HG02970 (cell line): ENCODE measurements around the gene PCDHB14.
"Not testable (repeated sequence)": the region's sequence is repeated elsewhere in the genome, so short reads cannot be mapped to it uniquely, and the experiment has no call there.

ENCODE experiments used
- ATAC-seq: cut with Tn5 transposase; IDR thresholded peaks from one replicate; pipeline ENCODE4 v1.9.1; 2021; ENCODE audit warnings: mild to moderate bottlenecking, moderate library complexity, moderate number of reproducible peaks; ENCODE audit not compliant: unreplicated experiment, low FRiP score

The PCDHB14 gene

GRCh38 chr5:141223112-141223783, at the start of gene PCDHB14:
PCDHB14 (plus strand) TSS chr5:141223343; CDS start chr5:141223506, 163 bp downstream.
- ATAC-seq, result no peak

DNA sequence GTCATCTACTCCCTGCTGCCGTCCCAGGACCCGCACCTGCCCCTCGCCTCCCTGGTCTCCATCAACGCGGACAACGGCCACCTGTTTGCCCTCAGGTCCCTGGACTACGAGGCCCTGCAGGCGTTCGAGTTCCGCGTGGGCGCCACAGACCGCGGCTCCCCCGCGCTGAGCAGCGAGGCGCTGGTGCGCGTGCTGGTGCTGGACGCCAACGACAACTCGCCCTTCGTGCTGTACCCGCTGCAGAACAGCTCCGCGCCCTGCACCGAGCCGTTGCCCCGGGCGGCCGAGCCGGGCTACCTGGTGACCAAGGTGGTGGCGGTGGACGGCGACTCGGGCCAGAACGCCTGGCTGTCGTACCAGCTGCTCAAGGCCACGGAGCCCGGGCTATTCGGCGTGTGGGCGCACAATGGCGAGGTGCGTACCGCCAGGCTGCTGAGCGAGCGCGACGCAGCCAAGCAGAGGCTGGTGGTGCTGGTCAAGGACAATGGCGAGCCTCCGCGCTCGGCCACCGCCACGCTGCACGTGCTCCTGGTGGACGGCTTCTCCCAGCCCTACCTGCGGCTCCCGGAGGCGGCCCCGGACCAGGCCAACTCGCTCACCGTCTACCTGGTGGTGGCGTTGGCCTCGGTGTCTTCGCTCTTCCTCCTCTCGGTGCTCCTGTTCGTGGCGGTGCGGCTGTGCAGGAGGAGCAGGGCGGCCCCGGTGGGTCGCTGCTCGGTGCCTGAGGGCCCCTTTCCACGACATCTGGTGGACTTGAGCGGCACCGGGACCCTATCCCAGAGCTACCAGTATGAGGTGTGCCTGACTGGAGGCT, 48.6 kb upstream of the PCDHB14 start:
- not testable (repeated sequence) for ATAC-seq

- no peak for ATAC-seq
Measured at GRCh38 chr5:141175933-141176332, 47.2 kb upstream of the PCDHB14 start.

GRCh38 chr5:141177577-141178191, 45.5 kb upstream of the PCDHB14 start, which contains the start of gene PCDHB8:
PCDHB8 (plus strand) TSS chr5:141177790; CDS start chr5:141178035, 245 bp downstream.
- not testable (repeated sequence) for ATAC-seq

GRCh38 chr5:141179371-141179770, 43.8 kb upstream of the PCDHB14 start:
- ATAC-seq, result not testable (repeated sequence)

- not testable (repeated sequence) for ATAC-seq
Measured at GRCh38 chr5:141179876-141180275, 43.3 kb upstream of the PCDHB14 start.

GRCh38 chr5:141180313-141180712, 42.8 kb upstream of the PCDHB14 start:
- ATAC-seq, result no peak

DNA sequence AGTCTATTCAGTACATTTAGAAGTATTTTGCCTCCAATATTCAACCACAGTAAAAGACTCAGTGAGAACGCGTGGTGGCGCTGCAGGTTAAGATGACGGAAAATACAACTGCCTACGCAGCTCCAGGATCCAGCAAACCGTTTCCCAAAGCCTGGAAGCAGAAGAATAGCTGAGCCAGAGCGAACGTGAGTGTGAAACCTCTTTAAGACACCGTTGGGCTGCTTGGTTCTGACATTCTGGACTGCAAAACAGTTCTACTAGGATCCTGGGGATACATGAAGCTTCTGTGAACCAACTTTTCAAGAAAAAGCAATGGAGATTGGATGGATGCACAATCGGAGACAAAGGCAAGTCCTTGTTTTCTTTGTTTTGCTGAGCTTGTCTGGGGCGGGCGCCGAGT, 40.9 kb upstream of the PCDHB14 start, which contains the start of gene PCDHB16:
PCDHB16 (plus strand) TSS at position 140 of the 400 bp plus-strand sequence; CDS start at position 313, 173 bp downstream.
- no peak for ATAC-seq

DNA sequence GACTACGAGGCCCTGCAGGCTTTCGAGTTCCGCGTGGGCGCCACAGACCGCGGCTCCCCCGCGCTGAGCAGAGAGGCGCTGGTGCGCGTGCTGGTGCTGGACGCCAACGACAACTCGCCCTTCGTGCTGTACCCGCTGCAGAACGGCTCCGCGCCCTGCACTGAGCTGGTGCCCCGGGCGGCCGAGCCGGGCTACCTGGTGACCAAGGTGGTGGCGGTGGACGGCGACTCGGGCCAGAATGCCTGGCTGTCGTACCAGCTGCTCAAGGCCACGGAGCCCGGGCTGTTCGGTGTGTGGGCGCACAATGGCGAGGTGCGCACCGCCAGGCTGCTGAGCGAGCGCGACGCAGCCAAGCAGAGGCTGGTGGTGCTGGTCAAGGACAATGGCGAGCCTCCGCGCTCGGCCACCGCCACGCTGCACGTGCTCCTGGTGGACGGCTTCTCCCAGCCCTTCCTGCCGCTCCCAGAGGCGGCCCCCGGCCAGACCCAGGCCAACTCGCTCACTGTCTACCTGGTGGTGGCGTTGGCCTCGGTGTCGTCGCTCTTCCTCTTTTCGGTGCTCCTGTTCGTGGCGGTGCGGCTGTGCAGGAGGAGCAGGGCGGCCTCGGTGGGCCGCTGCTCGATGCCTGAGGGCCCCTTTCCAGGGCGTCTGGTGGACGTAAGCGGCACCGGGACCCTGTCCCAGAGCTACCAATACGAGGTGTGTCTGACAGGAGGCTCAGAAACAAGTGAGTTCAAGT, 38.9 kb upstream of the PCDHB14 start:
- ATAC-seq, result not testable (repeated sequence)

DNA sequence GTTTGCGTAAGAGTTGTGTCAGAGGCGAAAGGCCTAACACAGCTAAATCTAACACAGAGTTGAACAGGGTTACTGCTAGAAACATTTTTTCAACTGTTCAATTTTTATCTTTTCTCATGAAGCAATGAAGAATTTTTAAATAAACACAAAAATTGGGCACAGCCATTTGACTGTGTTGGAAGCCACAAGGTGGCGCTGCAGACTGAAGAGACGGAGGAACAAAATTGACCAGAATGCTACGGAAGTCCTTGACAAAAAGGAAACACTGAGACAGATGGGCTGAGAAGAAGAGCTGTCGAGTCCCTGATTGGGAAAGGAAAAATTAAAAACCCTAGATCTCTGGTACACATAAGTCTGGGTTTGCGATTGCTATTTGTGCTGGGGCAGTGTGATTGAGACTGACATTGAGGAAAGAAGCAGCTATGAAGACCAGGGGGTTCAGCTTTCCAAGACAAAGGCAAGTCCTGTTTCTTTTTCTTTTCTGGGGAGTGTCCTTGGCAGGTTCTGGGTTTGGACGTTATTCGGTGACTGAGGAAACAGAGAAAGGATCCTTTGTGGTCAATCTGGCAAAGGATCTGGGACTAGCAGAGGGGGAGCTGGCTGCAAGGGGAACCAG, 36.1 kb upstream of the PCDHB14 start, which contains the start of gene PCDHB9:
PCDHB9 (plus strand) TSS at position 265 of the 616 bp plus-strand sequence; CDS start at position 423, 158 bp downstream.
- no peak for ATAC-seq

DNA sequence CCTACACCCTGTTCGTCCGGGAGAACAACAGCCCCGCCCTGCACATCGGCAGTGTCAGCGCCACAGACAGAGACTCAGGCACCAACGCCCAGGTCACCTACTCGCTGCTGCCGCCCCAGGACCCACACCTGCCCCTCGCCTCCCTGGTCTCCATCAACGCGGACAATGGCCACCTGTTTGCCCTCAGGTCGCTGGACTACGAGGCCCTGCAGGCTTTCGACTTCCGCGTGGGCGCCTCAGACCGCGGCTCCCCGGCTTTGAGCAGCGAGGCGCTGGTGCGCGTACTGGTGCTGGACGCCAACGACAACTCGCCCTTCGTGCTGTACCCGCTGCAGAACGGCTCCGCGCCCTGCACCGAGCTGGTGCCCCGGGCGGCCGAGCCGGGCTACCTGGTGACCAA, 34.5 kb upstream of the PCDHB14 start:
- ATAC-seq, result not testable (repeated sequence)

GRCh38 chr5:141189131-141189530, 34.0 kb upstream of the PCDHB14 start:
- ATAC-seq, result not testable (repeated sequence)

- ATAC-seq, result no peak
Measured at GRCh38 chr5:141192110-141192725, 30.9 kb upstream of the PCDHB14 start, which contains the start of gene PCDHB10. PCDHB10 (plus strand) TSS chr5:141192353; CDS start chr5:141192553, 200 bp downstream.

DNA sequence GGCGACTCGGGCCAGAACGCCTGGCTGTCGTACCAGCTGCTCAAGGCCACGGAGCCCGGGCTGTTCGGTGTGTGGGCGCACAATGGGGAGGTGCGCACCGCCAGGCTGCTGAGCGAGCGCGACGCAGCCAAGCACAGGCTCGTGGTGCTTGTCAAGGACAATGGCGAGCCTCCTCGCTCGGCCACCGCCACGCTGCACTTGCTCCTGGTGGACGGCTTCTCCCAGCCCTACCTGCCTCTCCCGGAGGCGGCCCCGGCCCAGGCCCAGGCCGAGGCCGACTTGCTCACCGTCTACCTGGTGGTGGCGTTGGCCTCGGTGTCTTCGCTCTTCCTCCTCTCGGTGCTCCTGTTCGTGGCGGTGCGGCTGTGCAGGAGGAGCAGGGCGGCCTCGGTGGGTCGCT, 28.8 kb upstream of the PCDHB14 start:
- ATAC-seq, result not testable (repeated sequence)

DNA sequence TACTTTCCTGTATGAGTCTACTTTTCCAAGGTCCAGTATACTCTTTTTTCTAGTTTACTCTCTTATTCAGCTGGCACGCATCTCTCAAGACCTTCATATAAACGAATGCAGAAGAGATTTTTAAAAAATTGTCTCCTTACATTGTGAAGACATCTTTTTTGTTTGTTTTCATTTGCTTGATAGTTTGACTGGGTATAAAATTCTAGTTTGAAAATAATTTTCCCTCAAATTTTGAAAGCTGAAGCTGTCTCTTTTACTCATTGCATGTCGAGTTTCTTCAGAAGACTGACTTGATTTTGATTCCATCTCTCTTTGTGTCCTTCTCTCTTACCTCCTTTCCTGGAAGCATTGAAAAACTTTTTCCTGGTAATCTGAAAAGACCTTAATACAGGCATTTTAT, 26.8 kb upstream of the PCDHB14 start:
- no peak for ATAC-seq

DNA sequence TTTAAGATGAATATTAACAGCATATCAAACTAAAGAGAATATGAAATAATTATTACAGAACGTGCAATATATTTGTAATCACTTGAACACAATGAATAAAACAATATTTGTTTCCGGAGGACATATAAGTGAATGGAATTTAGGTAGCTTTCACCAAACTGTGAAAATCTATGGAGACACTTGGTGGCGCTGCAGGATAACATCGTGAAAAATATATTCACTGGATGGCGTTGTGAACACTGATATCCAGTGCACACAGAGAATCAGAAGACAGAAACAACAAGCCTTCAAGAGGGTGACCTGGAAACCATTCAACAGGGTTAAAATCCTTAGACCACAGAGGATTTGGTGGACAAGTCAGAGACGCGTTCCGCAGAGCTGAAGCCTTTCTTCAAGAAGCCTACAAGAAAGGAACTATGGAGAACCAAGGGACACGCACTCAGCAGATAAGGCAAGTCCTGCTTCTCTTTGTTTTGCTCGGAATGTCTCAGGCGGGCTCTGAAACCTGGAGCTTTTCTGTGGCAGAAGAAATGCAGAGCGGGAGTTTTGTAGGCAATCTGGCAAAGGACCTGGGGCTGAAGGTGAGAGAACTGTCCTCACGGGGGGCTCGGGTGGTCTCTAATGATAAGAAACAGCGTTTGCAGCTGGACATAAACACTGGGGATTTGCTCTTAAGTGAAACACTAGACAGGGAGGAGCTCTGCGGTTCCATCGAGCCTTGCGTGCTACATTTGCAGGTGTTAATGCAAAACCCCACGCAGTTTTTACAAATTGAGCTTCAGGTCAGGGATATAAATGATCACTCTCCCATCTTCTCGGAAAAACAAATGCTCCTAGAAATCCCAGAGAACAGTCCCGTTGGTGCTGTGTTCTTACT, 23.5 kb upstream of the PCDHB14 start, which contains the start of gene PCDHB11:
PCDHB11 (plus strand) TSS at position 269 of the 877 bp plus-strand sequence; CDS start at position 417, 148 bp downstream.
- no peak for ATAC-seq

DNA sequence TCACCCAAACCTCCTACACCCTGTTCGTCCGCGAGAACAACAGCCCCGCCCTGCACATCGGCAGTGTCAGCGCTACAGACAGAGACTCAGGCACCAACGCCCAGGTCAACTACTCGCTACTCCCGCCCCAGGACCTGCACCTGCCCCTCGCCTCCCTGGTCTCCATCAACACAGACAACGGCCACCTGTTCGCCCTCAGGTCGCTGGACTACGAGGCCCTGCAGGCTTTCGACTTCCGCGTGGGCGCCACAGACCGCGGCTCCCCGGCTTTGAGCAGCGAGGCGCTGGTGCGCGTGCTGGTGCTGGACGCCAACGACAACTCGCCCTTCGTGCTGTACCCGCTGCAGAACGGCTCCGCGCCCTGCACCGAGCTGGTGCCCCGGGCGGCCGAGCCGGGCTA, 22.0 kb upstream of the PCDHB14 start:
- not testable (repeated sequence) for ATAC-seq

- not testable (repeated sequence) for ATAC-seq
Measured at GRCh38 chr5:141201646-141202045, 21.5 kb upstream of the PCDHB14 start.
